Measurements from ENCODE around the gene HCK.

The HCK gene

GRCh38 chr20:32144898-32145662, 93.0 kb downstream of the HCK start:
- FAIRE-seq (no peak), DNase-seq (ENCODE audit: insufficient read length, low spot score) (no peak)
- no peak for TF ChIP-seq CTCF (IDR thresholded peaks at IDR 0.05; ENCODE audit: insufficient read depth, missing control alignments)

GRCh38 chr20:32149566-32150170, 97.6 kb downstream of the HCK start:
- FAIRE-seq: no peak
- DNase-seq (ENCODE audit: insufficient read length, low spot score): no peak
- TF ChIP-seq CTCF (IDR thresholded peaks at IDR 0.05; ENCODE audit: insufficient read depth, missing control alignments): no peak

GRCh38 chr20:32150291-32150848, 98.3 kb downstream of the HCK start:
- FAIRE-seq: no peak
- no peak for TF ChIP-seq CTCF (IDR thresholded peaks at IDR 0.05; ENCODE audit: insufficient read depth, missing control alignments)
- DNase-seq (ENCODE audit: insufficient read length, low spot score): no peak

Measured in D721Med (cell line).